NCI-H187 (cell line): ENCODE results near the gene SAXO1.

Experiments used
- DNase-seq, 2 experiments: peaks; one replicate each; lab custom pipeline; 2025; lab: John Stamatoyannopoulos, UW

Gene SAXO1

DNA sequence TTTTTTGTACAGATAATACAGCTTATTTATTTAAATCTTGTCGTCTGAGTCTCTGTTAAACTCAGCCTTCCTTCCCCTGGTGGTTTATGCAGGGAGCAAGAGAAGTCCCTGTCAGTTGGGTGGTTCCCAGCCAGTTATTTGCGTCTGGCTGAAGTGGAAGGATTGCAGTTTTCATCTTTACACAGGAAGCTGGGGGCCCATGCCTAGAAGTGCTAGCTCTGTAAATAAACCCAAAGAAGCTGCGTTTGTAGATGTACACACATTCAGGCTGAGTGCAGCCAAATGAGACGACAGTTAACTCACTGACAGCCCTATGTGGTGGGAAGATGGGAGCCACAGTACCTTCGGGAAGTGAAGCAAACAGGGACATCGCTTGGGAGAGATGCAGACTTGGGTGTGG is 122.1 kb downstream of the SAXO1 start:
- DNase-seq = no peak

DNA sequence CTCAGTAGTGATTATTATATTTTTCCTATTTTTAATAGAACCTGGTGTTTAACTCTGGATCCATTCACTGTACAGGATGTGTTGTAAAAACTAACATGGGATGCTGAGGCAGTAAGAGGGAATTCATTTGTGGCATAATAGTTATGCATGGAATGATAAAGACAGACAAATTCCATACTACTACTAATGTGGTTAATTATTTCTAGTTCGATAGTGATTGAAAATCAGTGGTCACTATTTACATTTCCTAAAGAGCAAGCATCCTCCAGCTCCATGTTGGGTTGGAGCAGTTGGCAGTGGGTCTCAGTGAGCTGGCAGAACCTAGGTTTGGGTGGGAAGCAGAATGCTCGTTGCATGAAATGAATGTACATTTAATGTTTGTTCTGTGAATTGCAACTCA is 122.6 kb downstream of the SAXO1 start:
- no peak for DNase-seq

DNA sequence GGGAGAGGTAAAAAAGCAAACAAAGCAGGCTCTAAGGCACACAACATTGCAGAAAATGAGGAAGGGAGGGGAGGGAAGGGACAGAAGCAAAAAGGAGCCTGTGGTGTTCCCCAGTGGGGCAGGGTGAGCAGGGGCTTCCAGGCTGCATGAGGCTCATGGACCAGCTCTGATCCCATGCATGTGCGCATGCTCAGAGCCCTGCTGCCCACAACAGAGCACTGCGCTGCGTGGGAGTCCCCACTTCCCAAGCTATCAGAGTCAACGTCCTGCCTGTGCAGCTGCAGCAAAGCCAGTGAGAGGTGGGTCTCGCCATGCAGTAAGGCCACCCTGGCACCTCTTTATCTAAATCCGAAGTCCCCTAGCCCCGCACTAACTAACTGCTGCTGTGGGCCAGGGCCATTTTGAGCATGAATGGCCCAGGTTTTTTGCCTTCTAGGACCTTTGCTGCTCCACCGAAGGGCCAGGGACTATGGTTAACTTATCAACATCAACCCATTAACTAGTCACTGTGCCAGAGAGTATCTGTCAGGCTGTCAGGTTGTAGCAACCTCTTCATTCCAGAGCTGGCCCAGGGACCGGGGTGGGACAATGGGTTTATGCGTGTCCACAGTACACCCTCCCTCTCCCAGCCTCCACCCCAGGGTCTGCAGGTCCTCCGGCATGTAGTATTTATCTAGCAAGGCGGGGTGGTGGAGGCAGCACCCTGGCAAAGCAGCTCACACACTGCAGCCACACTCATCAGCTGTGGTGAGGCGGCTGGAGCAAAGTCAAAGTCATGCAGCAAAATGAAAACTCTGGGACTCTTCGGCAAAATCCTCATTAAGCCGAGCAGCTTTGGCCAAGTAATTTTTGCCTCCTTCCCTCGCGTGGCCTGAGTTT is 123.6 kb downstream of the SAXO1 start:
- no peak for DNase-seq

DNA sequence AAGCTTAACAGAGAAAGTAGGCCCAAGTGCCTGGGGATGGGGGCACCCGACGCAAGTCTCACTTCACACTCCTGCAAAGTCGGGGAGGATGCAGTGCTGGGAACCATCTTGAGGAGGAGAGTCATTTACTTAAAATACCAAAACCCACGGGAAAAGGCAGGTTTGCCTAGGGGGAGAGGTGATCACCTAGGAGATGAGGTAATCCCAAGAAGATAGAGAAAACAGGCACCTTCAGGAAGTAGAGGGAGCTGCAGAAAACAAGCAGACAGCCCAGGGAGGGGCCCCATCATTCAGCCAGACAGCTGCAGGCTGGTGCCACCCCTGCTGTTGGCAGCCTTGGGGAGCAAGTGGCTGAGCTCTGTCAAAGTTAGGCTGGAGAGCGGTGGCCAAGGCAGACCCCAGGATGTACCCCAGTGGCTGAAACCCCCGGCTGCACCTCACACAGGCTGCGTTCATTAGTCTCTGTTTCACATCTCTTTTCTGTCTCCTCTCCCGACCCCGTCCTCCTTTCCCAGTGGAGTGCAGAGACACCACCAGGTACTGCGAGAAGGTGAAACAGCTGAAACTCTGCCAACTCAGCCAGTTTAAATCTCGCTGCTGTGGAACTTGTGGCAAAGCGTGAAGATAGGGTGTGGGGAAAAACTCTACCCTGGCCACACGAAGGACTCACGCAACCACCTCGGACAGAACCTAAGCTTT is 124.9 kb downstream of the SAXO1 start:
- no peak for DNase-seq

DNA sequence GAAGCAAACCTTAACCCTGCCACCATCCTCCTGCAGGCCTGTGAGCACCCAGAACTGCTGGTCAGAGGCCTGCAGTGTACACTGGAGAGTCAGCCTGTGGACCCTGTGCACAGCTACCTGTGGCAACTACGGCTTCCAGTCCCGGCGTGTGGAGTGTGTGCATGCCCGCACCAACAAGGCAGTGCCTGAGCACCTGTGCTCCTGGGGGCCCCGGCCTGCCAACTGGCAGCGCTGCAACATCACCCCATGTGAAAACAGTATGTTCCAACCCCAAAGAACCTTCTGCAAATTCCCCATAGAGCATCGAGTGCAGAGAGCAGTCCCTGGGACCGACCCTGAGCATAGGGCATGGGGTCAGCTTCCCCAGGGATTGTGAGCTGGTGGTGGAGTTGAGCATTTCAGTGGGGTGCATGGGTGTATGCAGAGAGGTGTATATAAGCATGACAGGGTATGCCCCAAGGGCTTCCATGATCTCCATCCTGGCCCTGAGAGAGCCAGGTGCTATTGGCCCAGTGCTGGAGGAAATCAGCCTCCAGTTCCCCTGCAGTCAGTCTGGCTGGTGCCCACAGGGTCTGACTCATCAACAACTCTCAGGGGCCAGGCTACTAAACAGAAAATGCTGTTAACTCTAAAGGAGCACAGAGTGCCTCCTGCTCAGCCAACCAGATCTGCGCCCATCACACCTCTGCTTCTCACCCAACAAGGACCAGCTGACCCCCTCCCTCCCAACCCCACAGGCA is 126.2 kb downstream of the SAXO1 start:
- DNase-seq = no peak

DNA sequence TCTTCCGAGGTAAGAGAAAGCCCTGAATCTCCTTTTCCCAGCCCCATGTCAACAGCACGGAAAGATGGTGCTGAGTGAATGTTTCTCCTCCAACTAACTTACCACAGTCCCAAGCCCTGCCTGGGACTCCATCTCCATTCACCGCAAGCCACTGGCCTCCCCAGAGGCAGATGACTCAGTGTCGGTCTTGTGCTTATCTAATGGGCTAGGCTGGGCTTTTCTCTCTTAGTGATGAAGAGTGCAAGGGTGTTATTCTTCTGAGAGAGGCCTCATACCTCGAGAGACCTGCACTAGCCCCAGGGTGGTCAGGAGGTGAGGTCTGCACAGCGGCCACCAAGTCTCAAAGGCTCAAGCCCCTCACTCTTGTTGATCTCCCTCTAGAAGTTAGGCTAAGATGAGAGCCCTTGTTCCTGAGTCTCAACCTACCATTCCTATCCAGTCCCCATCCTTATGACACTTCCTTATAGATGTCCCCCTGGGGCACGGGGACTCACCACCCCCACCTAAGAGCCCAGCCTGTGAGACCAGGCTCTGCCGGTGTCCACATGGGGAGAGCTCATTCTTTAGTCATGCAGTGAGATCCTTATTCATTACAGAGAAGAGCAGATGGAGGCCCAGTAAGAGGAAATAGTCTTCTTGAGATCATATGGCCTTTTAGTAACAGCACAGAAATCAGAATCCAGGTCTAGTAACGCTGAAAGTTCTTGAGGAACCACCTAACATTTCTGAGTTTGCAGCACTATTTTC is 127.0 kb downstream of the SAXO1 start:
- no peak for DNase-seq

DNA sequence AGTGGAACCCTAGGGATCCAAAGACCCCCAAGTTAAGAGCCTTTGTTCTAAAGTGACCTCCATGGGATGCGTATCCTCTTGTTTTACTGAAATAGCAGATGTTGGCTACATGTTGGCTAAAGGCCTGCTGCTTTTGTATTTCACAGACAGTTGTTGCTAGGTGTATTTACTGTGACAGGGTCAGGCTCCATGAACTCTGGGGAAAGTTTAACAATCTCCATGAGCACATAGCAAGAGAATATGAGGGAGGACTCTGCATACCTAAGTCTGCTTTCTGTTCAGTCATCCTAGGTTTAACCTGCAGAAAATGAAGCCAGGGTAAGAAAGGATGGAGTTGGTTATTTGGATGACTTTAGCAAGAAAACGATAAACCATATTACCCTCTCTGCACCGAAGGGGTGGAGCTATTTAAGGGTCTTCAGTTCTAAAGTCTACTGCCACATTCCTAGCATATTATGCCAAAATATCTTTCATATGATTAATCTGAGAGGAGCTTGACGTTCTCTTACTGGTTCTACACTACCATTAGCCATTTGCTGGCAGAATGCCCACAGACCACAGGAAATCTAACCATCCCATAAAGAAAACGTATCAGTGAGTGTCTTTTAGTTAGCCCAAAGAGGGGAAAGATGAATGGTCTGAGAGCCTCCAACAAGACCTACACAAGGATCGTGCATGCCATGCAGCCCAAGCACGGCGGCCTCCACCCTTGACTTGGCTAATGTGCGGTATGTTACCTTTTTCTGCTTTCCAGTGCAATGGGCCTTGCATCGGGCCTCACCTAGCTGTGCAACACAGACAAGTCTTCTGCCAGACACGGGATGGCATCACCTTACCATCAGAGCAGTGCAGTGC is 127.8 kb downstream of the SAXO1 start:
- DNase-seq = no peak

DNA sequence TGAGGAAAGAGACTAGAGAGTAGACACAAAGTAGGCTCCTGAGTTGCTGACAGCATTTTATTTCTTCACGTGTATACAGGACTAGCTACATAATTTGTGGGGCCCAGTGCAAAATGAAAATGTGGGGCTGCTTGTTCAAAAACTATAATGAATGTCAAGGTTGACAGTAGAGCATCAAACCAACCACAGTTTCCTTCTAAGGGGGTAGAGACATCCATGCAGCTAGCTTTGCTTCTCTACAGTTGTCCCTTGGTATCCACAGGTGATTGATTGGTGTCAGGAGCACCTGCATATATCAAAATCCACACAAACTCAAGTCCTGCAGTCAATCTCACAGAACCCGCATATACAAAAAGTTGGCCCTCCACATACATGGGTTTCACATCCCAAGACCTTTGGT is 129.6 kb downstream of the SAXO1 start:
- DNase-seq = no peak

DNA sequence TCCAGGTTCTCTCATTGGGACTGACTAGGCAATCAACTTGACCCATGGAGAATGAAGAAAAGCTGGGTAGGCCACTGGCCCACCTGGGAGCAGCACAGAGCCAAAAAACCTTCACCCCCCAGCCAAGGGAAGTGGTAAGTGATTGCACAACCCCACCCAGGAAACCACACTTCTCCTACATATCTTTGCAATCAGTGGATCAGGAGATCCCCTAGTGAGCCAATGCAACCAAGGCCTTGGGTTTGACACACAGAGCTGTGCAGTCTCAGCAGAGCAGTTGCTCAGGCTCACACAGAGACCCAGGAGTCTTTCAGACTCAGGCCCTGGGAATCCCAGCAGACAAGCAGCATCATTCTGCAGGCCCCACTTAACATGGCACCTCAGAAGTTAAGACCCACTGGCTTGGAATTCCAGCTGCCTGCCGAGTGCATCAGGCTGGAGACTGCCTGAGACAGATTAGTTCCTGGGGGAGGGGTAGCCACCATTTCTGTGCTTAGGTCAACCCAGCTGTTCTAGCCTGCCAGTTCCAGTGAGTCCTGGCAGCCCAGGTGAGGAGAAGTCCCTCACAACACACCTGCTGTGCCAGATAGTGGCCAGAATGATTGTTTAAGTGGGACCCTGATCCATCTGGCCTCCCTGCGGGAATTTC is 136.4 kb downstream of the SAXO1 start:
- DNase-seq = no peak

DNA sequence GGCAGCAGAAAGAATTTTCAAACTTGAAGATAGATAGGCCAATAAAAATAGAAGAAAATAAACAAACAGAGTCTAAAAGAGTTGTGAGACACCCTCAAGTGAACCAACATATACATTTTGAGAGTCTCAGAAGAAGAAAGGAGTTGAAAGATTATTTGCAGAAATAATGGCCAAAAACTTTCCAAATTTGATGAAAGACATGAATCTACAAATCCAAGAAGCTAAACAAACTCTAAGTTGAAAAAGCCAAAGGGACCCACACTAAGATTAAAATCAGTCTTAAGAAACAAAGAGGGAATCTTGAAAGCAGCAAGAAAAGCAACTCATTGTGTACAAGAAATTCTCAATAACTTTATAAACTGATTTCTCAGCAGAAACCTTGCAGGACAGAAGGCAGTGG is 137.0 kb downstream of the SAXO1 start:
- no peak for DNase-seq

DNA sequence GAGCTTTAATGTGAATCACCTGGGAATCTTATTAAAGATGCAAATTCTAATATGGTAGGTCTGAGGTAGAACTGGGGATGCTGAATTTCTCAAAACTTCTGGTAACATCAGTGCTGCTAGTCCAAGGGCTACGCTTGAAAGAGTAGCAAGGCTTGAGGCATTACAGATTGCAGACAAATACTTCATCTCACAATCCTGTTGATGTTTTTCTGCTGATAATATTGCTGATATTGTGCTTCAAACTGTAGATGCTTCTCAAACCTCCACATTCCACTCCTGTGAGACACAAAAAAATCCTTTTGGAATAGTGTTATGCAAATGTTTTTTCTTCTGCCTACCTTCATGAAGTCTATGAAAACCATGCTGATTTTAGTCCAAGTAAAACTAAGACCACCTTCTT is 139.5 kb downstream of the SAXO1 start:
- no peak for DNase-seq

DNA sequence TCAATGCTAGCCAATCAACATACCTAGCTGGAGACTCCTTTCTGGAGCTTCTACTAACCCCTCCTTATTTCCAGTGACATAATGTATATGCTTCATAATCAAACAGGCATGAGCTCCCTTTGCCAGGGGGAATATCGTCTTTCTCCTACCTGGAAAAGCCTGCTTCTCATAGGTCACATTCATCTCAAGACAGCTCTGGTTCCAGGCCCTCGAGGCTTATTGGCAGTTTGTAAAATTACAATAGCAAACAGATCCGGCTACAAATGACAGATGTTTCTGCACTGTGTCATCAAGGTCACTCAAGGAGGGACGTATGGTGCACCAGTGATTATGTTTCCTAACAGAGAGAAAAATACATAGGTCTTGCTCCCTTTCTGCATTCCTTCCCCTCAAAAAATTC is 140.0 kb downstream of the SAXO1 start:
- DNase-seq = no peak

DNA sequence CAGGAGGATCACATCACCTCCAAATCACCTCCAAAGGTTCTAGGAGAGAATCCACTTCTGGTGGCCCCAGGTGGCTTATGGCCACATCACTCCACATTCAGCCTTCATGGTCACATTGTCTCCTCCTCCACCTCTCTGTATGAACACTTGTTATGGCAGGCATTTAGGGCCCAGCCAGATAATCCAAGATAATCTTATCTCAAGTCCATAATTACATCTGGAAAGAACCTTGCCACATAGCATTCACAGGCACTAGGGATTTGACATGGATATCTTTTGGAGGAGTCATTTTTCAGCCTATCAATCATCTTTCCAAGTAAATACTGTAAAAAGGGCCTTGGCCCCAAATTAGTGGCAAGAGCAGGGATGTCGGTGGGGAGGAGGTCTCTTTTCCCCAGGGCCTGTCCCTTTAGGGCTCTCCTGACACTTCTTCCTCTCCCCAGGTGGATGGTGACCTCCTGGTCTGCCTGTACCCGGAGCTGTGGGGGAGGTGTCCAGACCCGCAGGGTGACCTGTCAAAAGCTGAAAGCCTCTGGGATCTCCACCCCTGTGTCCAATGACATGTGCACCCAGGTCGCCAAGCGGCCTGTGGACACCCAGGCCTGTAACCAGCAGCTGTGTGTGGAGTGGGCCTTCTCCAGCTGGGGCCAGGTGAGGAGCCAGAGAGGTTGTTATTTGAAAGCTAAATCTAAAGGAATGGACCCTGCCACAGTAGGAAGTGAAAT is 140.9 kb downstream of the SAXO1 start:
- DNase-seq = no peak

DNA sequence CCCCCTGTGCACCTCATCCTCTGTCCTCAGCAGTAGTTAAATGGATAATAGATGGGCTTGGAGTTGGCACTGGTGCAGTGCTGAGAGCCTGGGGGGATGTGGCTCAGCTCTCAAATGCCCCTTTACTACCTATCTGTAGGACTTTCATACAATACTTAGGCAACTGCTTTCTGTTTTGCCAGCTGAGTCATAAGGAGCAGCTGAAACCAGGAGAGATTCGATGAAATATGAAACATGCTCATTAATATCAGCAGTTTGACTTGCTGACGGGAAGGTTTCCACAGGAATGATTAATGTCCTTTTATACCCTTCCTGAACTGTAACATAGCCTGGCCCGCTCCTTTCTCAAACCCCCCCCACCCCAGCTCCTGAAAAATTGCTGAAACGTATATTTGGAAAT is 142.6 kb downstream of the SAXO1 start:
- no peak for DNase-seq

DNA sequence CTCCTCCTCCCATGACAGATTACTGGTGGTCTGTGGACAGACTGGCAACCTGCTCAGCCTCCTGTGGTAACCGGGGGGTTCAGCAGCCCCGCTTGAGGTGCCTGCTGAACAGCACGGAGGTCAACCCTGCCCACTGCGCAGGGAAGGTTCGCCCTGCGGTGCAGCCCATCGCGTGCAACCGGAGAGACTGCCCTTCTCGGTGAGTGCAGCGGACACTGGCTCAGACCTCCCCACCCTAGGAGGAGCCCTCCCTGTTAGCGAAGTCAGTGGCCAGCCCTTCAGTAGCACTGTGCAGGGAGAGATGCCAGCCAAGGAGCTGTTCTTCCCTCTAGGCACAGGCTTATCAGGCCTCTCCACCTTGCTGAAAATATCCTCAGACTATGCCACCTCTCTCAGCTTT is 143.5 kb downstream of the SAXO1 start:
- DNase-seq = no peak

DNA sequence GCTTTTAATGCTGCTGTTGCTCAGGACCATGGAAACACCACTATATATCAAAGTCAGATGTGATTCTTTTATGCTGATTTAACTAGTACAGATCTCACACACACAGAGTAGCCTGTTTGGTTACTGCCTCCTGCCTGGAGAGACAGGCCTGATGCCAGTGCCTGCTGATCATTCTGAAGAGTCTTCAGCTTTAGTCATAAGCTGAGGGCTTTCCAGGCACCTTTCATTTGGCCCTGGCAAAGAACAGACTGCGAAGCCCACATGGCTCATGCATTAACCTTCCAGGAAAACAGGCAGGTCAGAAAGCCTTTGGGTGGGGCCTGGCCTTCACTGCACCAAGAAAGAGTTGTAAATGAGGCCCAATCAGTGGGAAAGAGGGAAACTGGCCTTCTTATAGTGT is 144.7 kb downstream of the SAXO1 start:
- no peak for DNase-seq

DNA sequence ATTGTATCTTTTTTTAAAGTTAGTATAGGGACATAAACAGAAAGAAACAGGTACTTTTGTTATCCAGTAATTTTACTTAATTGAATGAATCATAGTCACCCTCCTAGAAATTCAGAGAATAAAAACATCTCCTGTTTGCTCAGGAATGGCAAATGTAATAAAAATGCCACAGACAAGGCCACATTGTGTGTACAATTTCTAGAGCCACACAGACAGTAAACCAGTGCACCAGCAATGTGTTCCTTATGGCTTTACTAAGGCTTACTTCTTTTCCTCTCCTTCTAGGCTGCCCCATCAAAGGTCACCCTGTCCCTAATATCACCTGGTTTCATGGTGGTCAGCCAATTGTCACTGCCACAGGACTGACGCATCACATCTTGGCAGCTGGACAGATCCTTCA is 145.5 kb downstream of the SAXO1 start:
- no peak for DNase-seq

DNA sequence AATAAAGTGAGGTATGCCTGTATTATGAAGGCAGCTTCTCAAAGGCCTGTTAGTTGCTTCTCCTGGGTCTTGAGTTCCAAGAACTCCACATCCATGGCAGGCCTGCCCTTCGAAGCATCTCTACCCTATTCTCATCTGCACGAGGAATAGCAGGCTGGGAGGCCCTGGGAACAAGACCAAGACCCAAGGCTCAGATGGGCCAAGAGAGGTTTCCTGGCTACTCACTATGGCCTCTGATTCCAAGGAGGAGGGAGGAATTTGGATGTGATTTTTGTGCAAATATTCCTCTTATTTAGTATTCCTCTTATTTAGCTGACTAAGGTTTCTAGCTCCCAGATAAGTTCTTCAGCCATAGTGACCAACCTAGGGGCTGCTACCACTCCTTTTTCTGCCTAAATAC is 151.3 kb downstream of the SAXO1 start:
- no peak for DNase-seq

DNA sequence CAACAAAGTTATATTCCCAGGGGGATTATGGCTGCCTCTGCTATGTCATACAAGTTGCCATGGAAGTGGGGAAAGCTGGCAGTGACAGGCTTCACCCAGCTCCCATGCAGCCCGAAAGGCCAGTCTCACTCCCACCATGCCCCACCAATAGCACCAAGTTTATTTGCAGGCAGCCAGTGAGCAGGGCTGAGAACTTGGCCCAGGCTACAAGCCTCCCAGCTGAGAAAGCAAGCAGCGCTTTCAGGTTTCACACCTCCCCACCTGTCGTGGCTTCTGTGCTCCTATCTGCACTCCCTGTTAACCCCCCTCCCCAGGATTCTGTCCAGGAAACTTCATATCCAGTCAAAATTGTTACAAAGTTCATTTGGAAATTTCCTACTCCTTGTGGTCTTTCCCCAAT is 155.0 kb downstream of the SAXO1 start:
- no peak for DNase-seq
